ENCODE measurements around the gene N4BP2L2. TPM values are rescaled to one million over a fixed set of nuclear protein-coding genes. Genes with fewer than 3 reads are reported as not detected.

N4BP2L2 gene
- total and polyA plus RNA-seq, 2 of the 13 experiments (the other 11 are each of a cell fraction or from before 2014, with no cell fraction given), result 58.9 to 81.2 TPM

GRCh38 chr13:32427852-32428580, 110.6 kb downstream of the N4BP2L2 start, which contains the start of gene N4BP2L1 (continued):
- TF ChIP-seq ZBTB43 (CRISPR knock-in tag; conservative IDR thresholded peaks at IDR 0.05) (peak; percentile 78), ZBTB7A (CRISPR knock-in tag; IDR thresholded peaks at IDR 0.05) (peak; percentile 98), GMEB2 (CRISPR knock-in tag; IDR thresholded peaks at IDR 0.05; ENCODE audit: low read depth) (no peak), BRD4 (CRISPR knock-in tag; IDR thresholded peaks at IDR 0.05) (peak; percentile 29; the same call in 1 of the 2 replicates), GABPA (IDR thresholded peaks at IDR 0.05; ENCODE audit: low read depth, low read length) (peak; percentile 18; the same call in 1 of the 2 replicates), GABPA (CRISPR knock-in tag; IDR thresholded peaks at IDR 0.05; ENCODE audit: low read depth) (peak; percentile 72), ZNF746 (CRISPR knock-in tag; IDR thresholded peaks at IDR 0.05) (peak; percentile 59; the same call in 1 of the 2 replicates), SOX5 (CRISPR knock-in tag; IDR thresholded peaks at IDR 0.05; ENCODE audit: borderline replicate concordance) (peak; percentile 81), RBM39 (IDR thresholded peaks at IDR 0.05; ENCODE audit: low read depth, low read length, poor library complexity, severe bottlenecking) (peak; percentile 66), BHLHE40 (IDR thresholded peaks at IDR 0.05; ENCODE audit: low read length) (0 out of 2 replicates have a peak, but pooled peaks have one; percentile 11), SMYD3 (CRISPR knock-in tag; IDR thresholded peaks at IDR 0.05) (peak; percentile 72), RFXAP (CRISPR knock-in tag; IDR thresholded peaks at IDR 0.05; ENCODE audit: borderline replicate concordance) (peak; percentile 33; the same call in 1 of the 2 replicates), ARID2 (CRISPR knock-in tag; IDR thresholded peaks at IDR 0.05; ENCODE audit: borderline replicate concordance) (no peak), ATF3 (CRISPR knock-in tag; IDR thresholded peaks at IDR 0.05) (peak; percentile 62; the same call in 1 of the 2 replicates), ZNF740 (CRISPR knock-in tag; IDR thresholded peaks at IDR 0.05) (peak; percentile 51; the same call in 1 of the 2 replicates), MIXL1 (CRISPR knock-in tag; IDR thresholded peaks at IDR 0.05) (peak; percentile 34; the same call in 1 of the 2 replicates), USF2 (IDR thresholded peaks at IDR 0.05; ENCODE audit: low read depth, low read length) (no peak; the same call in 1 of the 2 replicates), USF2 (CRISPR knock-in tag; IDR thresholded peaks at IDR 0.05; ENCODE audit: borderline replicate concordance) (peak; percentile 57; the same call in 1 of the 2 replicates), AGO2 (optimal IDR thresholded peaks at IDR 0.05; ENCODE audit: low read depth, low read length) (peak; percentile 74), HMG20B (CRISPR knock-in tag; conservative IDR thresholded peaks at IDR 0.05) (0 out of 2 replicates have a peak, but pooled peaks have one; percentile 60), ZNF792 (CRISPR knock-in tag; IDR thresholded peaks at IDR 0.05) (peak; percentile 33; the same call in 1 of the 2 replicates), BCL6 (CRISPR knock-in tag; IDR thresholded peaks at IDR 0.05) (peak; percentile 92), HNF1B (CRISPR knock-in tag; IDR thresholded peaks at IDR 0.05) (peak; percentile 76; the same call in 1 of the 2 replicates)
